PC-3 (cell line): ENCODE data around the gene COL16A1.

Source experiments
- EZH2 ChIP-seq: fragments of 300-600 bp; sonication (generic); IDR thresholded peaks from one replicate; pipeline ENCODE4 v1.6.1; 2017; ENCODE audit warnings: antibody characterized with exemption, mild to moderate bottlenecking, low read length; ENCODE audit not compliant: unreplicated experiment
- TF ChIP-seq, protein P1 (sequence below): fragments of 300-600 bp; sonication (generic); conservative IDR thresholded peaks from 2 replicates; pipeline ENCODE4 v1.5.1; 2017; ENCODE audit warnings: antibody characterized with exemption, low read depth, mild to moderate bottlenecking, low read length

DNA sequence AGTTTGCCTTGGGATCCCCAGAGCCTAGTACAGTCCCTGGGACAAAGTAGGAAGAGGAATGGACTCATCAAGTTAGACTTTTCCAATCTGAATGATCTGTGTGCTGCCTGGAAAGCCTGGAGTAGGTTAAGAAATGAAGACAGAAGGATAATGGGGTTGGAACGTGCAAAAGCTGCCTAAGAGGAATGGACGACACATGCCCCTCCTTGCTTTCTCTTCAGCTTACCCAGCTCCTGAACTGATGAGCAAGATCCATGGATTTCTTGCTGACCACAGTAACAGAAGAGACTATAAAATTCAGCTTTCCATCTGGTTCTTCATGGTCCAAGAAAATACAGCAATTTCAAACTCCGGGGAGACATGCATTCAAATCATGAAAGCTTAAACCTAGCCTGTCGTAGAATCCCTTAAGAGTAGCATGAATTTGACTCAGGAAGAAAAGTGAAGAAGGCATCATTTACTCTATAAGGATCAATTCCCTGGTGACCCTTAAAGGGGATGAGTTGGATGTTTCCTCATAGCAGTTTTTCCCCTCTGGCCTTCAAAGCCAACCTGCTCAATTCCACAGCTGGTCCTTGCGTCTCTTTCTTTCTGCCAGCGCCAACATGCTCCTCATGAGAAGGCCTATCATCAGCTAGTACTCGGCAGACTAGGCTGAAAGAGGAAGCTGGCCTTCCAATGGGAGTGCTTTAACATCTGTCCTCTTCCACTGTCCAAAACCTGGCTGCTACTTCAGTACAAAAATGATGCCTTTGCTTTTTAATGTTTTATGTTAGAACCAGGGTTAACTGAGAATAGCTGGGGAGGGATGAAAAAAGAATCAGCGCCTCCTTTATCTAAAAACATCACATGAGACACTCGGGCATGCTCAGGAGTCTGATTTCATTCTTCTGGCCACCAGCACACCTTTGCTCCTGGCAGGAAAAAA lies 53.4 kb downstream of the COL16A1 start:
- TF ChIP-seq EZH2 = no peak
- TF ChIP-seq, protein P1, sequence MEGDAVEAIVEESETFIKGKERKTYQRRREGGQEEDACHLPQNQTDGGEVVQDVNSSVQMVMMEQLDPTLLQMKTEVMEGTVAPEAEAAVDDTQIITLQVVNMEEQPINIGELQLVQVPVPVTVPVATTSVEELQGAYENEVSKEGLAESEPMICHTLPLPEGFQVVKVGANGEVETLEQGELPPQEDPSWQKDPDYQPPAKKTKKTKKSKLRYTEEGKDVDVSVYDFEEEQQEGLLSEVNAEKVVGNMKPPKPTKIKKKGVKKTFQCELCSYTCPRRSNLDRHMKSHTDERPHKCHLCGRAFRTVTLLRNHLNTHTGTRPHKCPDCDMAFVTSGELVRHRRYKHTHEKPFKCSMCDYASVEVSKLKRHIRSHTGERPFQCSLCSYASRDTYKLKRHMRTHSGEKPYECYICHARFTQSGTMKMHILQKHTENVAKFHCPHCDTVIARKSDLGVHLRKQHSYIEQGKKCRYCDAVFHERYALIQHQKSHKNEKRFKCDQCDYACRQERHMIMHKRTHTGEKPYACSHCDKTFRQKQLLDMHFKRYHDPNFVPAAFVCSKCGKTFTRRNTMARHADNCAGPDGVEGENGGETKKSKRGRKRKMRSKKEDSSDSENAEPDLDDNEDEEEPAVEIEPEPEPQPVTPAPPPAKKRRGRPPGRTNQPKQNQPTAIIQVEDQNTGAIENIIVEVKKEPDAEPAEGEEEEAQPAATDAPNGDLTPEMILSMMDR = no peak
